ENCODE data around the gene MARS1. TPM values are rescaled to one million over a fixed set of nuclear protein-coding genes. Genes with fewer than 3 reads are reported as not detected.
A peak's percentile ranks its signal among the peaks of the same experiment; 100 is the strongest.

Gene MARS1
- total and polyA plus RNA-seq, 2 experiments from 2014 or later = 117 to 147 TPM

DNA sequence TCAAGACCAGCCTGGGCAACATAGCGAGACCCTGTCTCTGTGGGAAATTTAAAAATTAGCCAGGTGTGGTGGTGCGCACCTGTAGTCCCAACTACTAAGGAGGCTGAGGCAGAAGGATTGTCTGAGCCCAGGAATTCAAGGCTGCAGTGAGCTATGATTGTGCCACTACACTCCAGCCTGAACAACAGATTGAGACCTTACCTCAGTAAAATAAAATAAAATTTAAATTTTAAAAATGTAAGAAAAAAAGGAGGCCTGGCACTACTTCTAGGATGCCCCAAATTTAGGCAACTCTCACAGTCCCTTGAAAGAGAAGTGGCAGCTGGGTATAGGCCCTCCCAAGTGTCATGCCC is 33.7 kb upstream of the MARS1 start:
- WGBS (ENCODE audit: low lambda C conversion rate, missing lambda C conversion rate) = 92% methylated on average over 2 of the region's 2 CpGs
- Histone ChIP-seq H2AFZ (no peak overlapping the region), H3K4me2 (no peak overlapping the region), H3K79me2 (no peaks in the 10 kb centered on the region), H3K4me3 (no peak overlapping the region), H3K9me2 (replicated peaks; ENCODE audit: insufficient read depth) (no peaks in the 10 kb centered on the region), H3K9me3 (ENCODE audit: low read depth) (no peaks in the 10 kb centered on the region), H3K36me3 (replicated peaks; ENCODE audit: insufficient read depth, low read depth) (no peaks in the 10 kb centered on the region), H3K27ac (peak overlapping the region; percentile 91), H4K20me1 (ENCODE audit: insufficient read depth, poor library complexity, severe bottlenecking) (no peaks in the 10 kb centered on the region), H3K4me1 (ENCODE audit: insufficient read depth) (peaks cover 48% of the 10 kb centered on the region), H3K27me3 (no peaks in the 10 kb centered on the region)
- TF ChIP-seq EZH2 (IDR thresholded peaks at IDR 0.05; ENCODE audit: borderline replicate concordance) = no peak
- TF ChIP-seq EZH2phosphoT487 (IDR thresholded peaks at IDR 0.05; ENCODE audit: low read depth, severe bottlenecking, unreplicated experiment) = no peak
- TF ChIP-seq, protein P1, sequence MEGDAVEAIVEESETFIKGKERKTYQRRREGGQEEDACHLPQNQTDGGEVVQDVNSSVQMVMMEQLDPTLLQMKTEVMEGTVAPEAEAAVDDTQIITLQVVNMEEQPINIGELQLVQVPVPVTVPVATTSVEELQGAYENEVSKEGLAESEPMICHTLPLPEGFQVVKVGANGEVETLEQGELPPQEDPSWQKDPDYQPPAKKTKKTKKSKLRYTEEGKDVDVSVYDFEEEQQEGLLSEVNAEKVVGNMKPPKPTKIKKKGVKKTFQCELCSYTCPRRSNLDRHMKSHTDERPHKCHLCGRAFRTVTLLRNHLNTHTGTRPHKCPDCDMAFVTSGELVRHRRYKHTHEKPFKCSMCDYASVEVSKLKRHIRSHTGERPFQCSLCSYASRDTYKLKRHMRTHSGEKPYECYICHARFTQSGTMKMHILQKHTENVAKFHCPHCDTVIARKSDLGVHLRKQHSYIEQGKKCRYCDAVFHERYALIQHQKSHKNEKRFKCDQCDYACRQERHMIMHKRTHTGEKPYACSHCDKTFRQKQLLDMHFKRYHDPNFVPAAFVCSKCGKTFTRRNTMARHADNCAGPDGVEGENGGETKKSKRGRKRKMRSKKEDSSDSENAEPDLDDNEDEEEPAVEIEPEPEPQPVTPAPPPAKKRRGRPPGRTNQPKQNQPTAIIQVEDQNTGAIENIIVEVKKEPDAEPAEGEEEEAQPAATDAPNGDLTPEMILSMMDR (IDR thresholded peaks at IDR 0.05; ENCODE audit: poor library complexity) = no peak
- DNase-seq (ENCODE audit: low spot score) = no peak

DNA sequence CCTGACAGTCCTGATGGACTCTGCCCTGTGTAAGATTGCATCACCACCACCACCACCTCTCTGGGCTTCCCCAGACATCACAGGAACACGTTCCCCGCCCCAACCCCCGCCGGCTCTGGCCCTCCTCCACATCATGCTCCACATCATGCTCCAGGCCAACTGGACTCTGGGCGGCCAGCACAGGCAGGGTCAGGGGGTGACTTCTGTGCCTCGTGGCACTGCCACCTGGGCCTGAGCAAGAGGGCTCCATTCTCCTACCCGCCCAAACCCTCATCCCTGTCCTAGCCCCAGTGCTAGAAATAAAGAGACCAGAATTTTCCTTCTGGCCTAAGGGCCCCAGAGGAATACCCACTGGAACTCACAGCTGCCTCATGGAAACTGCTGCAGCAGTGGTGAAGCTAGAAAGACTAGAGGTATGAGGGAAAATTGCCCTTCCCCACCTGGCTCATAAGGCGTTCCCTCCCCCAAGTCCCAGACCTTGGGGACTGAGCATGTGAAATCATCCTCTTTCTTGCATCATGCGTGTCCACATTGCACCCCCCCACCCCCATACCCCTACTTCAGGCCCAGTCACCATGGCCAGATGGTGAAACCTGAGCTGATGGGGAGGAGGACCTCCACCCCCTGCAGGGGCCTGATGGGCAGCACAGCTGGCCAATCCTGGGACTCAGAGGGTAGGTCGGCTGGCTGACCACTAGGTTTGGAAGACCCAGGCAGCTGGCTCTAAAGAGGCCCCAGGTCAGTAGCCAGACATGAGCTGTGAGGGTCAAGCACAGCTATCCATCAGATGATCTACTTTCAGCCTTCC is 33.1 kb upstream of the MARS1 start, which contains the start of gene INHBE:
TSS of gene INHBE (plus strand) at position 742 of the 808 bp plus-strand sequence. CDS start 230 bp downstream, outside the sequence.
- Histone ChIP-seq H3K9me3 (ENCODE audit: low read depth) (no peaks in the 10 kb centered on the region), H3K9me2 (replicated peaks; ENCODE audit: insufficient read depth) (no peaks in the 10 kb centered on the region), H3K27me3 (no peaks in the 10 kb centered on the region), H3K4me1 (ENCODE audit: insufficient read depth) (peaks cover 48% of the 10 kb centered on the region), H3K27ac (peak within 1 kb of the TSS; percentile 91), H3K79me2 (no peaks in the 10 kb centered on the region), H2AFZ (no peak within 1 kb of the TSS), H3K4me2 (peak within 1 kb of the TSS; percentile 65), H3K4me3 (no peak within 1 kb of the TSS), H3K36me3 (replicated peaks; ENCODE audit: insufficient read depth, low read depth) (no peaks in the 10 kb centered on the region), H4K20me1 (ENCODE audit: insufficient read depth, poor library complexity, severe bottlenecking) (no peaks in the 10 kb centered on the region)
- TF ChIP-seq, protein P1 (IDR thresholded peaks at IDR 0.05; ENCODE audit: poor library complexity) = no peak
- TF ChIP-seq EZH2phosphoT487 (IDR thresholded peaks at IDR 0.05; ENCODE audit: low read depth, severe bottlenecking, unreplicated experiment) = no peak
- no peak for TF ChIP-seq EZH2 (IDR thresholded peaks at IDR 0.05; ENCODE audit: borderline replicate concordance)
- 51% methylated on average over 7 of the region's 10 CpGs for WGBS (ENCODE audit: low lambda C conversion rate, missing lambda C conversion rate)
- peak; percentile 83 for DNase-seq (ENCODE audit: low spot score)

DNA sequence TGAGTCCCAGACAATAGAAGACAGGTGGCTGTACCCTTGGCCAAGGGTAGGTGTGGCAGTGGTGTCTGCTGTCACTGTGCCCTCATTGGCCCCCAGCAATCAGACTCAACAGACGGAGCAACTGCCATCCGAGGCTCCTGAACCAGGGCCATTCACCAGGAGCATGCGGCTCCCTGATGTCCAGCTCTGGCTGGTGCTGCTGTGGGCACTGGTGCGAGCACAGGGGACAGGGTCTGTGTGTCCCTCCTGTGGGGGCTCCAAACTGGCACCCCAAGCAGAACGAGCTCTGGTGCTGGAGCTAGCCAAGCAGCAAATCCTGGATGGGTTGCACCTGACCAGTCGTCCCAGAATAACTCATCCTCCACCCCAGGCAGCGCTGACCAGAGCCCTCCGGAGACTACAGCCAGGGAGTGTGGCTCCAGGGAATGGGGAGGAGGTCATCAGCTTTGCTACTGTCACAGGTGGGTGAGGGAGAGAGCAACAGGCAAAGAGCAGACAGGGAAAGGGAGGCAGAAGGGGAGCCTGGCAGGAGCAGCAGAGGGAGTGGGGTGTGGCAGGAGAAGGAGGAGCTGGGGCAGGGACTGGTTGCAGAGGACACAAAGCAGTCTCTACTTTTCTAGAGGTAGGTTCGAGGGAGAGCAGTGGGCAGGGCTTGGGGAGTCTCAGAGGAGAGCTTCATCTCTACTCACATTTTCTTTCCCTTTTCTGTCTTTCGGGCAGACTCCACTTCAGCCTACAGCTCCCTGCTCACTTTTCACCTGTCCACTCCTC is 32.3 kb upstream of the MARS1 start:
- H3K4me3 ChIP-seq = no peak overlapping the region
- H3K79me2 ChIP-seq = no peaks in the 10 kb centered on the region
- H3K9me3 ChIP-seq (ENCODE audit: low read depth) = no peaks in the 10 kb centered on the region
- no peak overlapping the region for H2AFZ ChIP-seq
- no peaks in the 10 kb centered on the region for H3K9me2 ChIP-seq (replicated peaks; ENCODE audit: insufficient read depth)
- no peak for TF ChIP-seq EZH2phosphoT487 (IDR thresholded peaks at IDR 0.05; ENCODE audit: low read depth, severe bottlenecking, unreplicated experiment)
- no peak for TF ChIP-seq EZH2 (IDR thresholded peaks at IDR 0.05; ENCODE audit: borderline replicate concordance)
- no peaks in the 10 kb centered on the region for H3K36me3 ChIP-seq (replicated peaks; ENCODE audit: insufficient read depth, low read depth)
- peak overlapping the region; percentile 65 for H3K4me2 ChIP-seq
- H3K27ac ChIP-seq = peak overlapping the region; percentile 91
- WGBS (ENCODE audit: low lambda C conversion rate, missing lambda C conversion rate) = 63% methylated on average over 10 of the region's 10 CpGs
- H3K27me3 ChIP-seq = no peaks in the 10 kb centered on the region
- H4K20me1 ChIP-seq (ENCODE audit: insufficient read depth, poor library complexity, severe bottlenecking) = no peaks in the 10 kb centered on the region
- no peak for DNase-seq (ENCODE audit: low spot score)
- peaks cover 48% of the 10 kb centered on the region for H3K4me1 ChIP-seq (ENCODE audit: insufficient read depth)

All from hepatocyte (in vitro differentiated cells).